Measurements from ENCODE around the gene MAP7D3. TPM values are rescaled to one million over a fixed set of nuclear protein-coding genes. Genes with fewer than 3 reads are reported as not detected.
A peak's percentile ranks its signal among the peaks of the same experiment; 100 is the strongest.

MAP7D3 gene
- total and polyA plus RNA-seq, 9 of the 15 experiments (the other 6 are each of a cell fraction or from before 2014, with no cell fraction given), result 9.4 to 27.7 (median 14.0) TPM

DNA sequence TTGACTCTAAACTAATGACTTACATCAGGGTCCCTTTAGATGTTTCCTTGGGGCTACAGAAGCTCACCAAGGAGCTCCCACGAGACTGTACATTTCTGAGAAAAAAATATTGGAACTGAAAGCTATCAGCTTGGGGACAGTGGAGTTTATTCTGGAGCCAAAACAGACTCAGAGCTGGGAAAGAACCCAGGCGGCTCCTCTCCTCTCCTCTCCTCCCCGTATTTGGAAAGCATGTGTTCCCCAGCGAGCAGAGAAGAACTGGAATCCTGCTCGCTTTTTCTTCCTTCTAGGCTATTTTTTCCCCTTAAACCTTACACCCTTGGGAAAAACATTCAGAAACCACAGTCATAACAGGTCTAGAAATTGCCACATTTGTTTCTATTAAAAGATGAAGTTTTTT is 4.3 kb upstream of the MAP7D3 start (continued):
- TF ChIP-seq, protein P1, sequence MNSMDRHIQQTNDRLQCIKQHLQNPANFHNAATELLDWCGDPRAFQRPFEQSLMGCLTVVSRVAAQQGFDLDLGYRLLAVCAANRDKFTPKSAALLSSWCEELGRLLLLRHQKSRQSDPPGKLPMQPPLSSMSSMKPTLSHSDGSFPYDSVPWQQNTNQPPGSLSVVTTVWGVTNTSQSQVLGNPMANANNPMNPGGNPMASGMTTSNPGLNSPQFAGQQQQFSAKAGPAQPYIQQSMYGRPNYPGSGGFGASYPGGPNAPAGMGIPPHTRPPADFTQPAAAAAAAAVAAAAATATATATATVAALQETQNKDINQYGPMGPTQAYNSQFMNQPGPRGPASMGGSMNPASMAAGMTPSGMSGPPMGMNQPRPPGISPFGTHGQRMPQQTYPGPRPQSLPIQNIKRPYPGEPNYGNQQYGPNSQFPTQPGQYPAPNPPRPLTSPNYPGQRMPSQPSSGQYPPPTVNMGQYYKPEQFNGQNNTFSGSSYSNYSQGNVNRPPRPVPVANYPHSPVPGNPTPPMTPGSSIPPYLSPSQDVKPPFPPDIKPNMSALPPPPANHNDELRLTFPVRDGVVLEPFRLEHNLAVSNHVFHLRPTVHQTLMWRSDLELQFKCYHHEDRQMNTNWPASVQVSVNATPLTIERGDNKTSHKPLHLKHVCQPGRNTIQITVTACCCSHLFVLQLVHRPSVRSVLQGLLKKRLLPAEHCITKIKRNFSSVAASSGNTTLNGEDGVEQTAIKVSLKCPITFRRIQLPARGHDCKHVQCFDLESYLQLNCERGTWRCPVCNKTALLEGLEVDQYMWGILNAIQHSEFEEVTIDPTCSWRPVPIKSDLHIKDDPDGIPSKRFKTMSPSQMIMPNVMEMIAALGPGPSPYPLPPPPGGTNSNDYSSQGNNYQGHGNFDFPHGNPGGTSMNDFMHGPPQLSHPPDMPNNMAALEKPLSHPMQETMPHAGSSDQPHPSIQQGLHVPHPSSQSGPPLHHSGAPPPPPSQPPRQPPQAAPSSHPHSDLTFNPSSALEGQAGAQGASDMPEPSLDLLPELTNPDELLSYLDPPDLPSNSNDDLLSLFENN (IDR thresholded peaks at IDR 0.05; ENCODE audit: low read depth in 2 of 2, low read length in 2 of 2), result no peak
- TF ChIP-seq RFX1 (IDR thresholded peaks at IDR 0.05) (no peak), CSDE1 (IDR thresholded peaks at IDR 0.05) (no peak)

DNA sequence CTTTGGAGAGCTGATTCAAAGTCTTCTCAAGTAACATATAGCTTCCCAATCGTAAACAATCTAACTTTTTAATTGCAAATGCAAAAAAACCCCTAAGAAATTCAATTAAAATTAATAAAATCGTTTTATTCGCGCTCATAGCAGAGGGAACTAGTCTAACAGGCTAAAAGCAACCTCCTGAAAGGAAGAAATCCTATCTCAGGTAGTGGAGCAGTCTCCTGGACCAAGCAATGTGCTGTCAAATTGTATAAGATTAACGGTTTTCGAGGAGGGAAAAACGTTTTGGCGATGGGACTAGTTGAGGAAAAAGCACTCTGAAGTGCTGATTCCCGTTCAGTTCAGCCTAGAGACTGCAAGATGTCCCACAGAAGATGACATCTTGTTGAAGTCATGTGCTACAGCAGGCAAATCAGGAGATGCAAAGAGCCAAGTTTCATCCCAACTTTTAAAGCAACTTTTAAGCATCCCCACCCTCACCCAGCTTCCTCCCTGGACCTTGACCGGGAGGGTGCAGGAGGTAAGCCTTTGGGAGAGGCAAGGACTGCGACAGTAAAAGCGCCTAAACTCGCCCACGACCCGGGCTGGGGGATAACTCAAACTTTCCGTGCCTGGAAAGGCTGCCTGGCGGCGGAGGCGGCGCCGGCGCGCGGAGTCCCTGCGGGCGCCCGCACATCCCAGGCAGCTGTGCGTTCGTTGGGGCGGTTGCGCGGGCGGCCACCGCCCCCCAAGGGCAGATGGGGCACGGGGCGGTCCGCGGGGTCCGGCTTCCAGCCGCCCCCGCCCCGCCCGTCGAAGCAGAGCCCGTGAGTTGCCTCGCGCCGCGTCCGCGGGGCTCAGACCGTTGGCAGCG is 784 bp downstream of the MAP7D3 start:
- BruUV-seq (replicated peaks), result no TSS peak
- no peak for TF ChIP-seq ZNF175 (CRISPR knock-in tag; IDR thresholded peaks at IDR 0.05; ENCODE audit: low read depth)
- TF ChIP-seq RCOR1 (IDR thresholded peaks at IDR 0.05; ENCODE audit: borderline replicate concordance in 1 of 2, low read depth in 2 of 2, low read length in 2 of 2), result peak in 1 of 2 experiments; percentile 49; a peak in 1 of 4 replicates
- no peak for TF ChIP-seq NR4A1 (CRISPR knock-in tag; IDR thresholded peaks at IDR 0.05)
- TF ChIP-seq NR4A1 (tag; IDR thresholded peaks at IDR 0.05), result no peak
- no peak for TF ChIP-seq E4F1 (CRISPR knock-in tag; IDR thresholded peaks at IDR 0.05; ENCODE audit: borderline replicate concordance)
- TF ChIP-seq, protein P2, sequence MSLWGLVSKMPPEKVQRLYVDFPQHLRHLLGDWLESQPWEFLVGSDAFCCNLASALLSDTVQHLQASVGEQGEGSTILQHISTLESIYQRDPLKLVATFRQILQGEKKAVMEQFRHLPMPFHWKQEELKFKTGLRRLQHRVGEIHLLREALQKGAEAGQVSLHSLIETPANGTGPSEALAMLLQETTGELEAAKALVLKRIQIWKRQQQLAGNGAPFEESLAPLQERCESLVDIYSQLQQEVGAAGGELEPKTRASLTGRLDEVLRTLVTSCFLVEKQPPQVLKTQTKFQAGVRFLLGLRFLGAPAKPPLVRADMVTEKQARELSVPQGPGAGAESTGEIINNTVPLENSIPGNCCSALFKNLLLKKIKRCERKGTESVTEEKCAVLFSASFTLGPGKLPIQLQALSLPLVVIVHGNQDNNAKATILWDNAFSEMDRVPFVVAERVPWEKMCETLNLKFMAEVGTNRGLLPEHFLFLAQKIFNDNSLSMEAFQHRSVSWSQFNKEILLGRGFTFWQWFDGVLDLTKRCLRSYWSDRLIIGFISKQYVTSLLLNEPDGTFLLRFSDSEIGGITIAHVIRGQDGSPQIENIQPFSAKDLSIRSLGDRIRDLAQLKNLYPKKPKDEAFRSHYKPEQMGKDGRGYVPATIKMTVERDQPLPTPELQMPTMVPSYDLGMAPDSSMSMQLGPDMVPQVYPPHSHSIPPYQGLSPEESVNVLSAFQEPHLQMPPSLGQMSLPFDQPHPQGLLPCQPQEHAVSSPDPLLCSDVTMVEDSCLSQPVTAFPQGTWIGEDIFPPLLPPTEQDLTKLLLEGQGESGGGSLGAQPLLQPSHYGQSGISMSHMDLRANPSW (CRISPR knock-in tag; IDR thresholded peaks at IDR 0.05), result no peak

More for the DNA sequence above, 784 bp downstream of the MAP7D3 start:
- in situ Hi-C loops (cut with MboI) (no loop called here), intact Hi-C loops (cut with micrococcal nuclease) (no loop called here)
- peak; percentile 44 for FAIRE-seq
- peak overlapping the region; percentile 77 for H3K4me3 ChIP-seq
- DNase-seq (ENCODE audit: extremely low read depth in 1 of 4, low spot score in 3 of 4), result peak in 2 of 4 experiments; percentile 27 to 30
- no peaks in the 10 kb centered on the region for H4K20me1 ChIP-seq (replicated peaks; ENCODE audit: control insufficient read depth, insufficient read depth, low read length)
- H3K9me3 ChIP-seq (replicated peaks; ENCODE audit: control insufficient read depth, insufficient read depth, low read depth, low read length), result no peaks in the 10 kb centered on the region
- peak; percentile 79 for ATAC-seq
- POLR2A ChIA-PET, result interaction anchor here (0.7 kb wide), 1 partner anchor 26 kb away, joined by 3 read pairs; no protein-coding TSS in a partner anchor
- H3K27ac ChIP-seq (ENCODE audit: extremely low read depth, low read depth, low read length), result peak overlapping the region; percentile 60; the same call in 1 of the 3 replicates
- no peaks in the 10 kb centered on the region for H3K36me3 ChIP-seq (ENCODE audit: control insufficient read depth, insufficient read depth, low read length)
- H3K4me1 ChIP-seq (replicated peaks in 1 of 2; ENCODE audit: control insufficient read depth in 2 of 2, insufficient read depth in 2 of 2, low read length in 2 of 2), result peaks cover 0 to 7% of the 10 kb centered on the region in 2 experiments; a peak in 3 of 5 replicates
- CTCF ChIA-PET (ENCODE audit: low intra/inter-chr PET ratio), result no interaction called here
- H3K27me3 ChIP-seq (ENCODE audit: control insufficient read depth in 2 of 2, insufficient read depth in 2 of 2, low read length in 2 of 2), result no peaks in the 10 kb centered on the region
- H3K9ac ChIP-seq (ENCODE audit: insufficient read depth in 1 of 2, low read depth in 2 of 2, low read length in 2 of 2), result peak overlapping the region; percentile 57 to 92
- no peaks in the 10 kb centered on the region for H3K9me1 ChIP-seq (ENCODE audit: control insufficient read depth, insufficient read depth, low read length)
- peak overlapping the region; percentile 85 for H2AFZ ChIP-seq (ENCODE audit: low read depth, low read length)
- 4% methylated on average over 16 of the region's 53 CpGs for WGBS (ENCODE audit: insufficient coverage, low coverage, missing lambda C conversion rate)
- H3K79me2 ChIP-seq (ENCODE audit: control insufficient read depth, insufficient read depth, low read length), result peaks cover 8% of the 10 kb centered on the region
- H3K4me2 ChIP-seq (ENCODE audit: insufficient read depth, low read length), result peak overlapping the region; percentile 85
